Superior temporal gyrus (tissue), 1 donor: Measurements from ENCODE around the gene VEGFB.

Source experiments
- DNase-seq: peaks from one replicate; pipeline ENCODE4 v3.0.0-alpha.2; 2016; ENCODE audit errors: extremely low spot score

Gene VEGFB

DNA sequence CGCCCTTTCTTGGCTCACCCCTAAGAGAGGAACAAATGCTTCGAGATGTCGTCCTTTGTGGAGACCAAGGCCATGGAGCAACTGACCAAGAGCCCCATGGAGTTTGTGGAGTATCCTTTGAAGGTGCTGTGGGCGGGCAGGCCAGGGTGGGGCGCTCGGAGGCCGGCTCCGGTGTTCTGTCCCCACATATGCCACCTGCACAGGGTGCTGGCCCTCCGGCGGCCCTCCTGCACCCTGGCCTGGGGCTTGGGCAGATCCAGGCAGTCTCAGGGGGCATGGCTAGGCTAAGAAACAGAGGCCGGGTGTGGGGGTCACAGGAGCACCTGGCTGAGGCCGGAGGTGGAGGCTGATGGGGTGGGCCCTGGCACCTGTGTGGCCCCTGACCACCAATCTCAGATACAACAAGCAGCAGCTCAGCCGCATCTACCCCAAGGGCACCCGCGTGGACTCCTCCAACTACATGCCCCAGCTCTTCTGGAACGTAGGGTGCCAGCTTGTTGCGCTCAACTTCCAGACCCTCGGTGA lies 27.2 kb downstream of the VEGFB start:
- no peak for DNase-seq

- no peak for DNase-seq
These were observed 28.1 kb downstream of the VEGFB start for GRCh38 chr11:64262271-64263002.

GRCh38 chr11:64263021-64263946 lies 28.9 kb downstream of the VEGFB start:
- no peak for DNase-seq

GRCh38 chr11:64263947-64264317 lies 29.5 kb downstream of the VEGFB start:
- DNase-seq, result no peak

DNA sequence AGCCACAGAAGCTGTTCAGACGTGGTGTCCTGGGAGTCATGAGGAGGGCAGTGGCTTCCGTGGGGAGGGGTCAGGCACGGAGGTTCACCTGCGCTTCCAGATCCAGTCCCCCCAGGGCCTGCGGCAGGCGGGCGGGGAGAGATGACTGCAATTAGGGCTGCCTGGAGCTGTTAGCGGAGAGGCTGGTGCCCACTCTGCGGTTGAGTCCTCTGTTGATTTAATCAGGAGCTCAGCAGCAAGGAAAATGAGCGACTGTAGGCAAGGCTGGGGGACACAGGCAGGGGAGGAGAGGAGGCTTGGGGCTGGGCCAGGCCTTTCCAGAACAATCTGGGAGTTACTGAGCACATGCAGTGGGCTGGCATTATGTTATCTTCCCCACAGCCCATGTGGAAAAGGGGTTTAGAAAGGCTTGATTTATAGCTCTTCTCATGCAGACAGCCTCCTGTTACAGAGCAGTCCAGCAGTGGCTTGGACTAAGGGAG lies 30.0 kb downstream of the VEGFB start:
- no peak for DNase-seq

GRCh38 chr11:64265176-64266160 lies 31.1 kb downstream of the VEGFB start:
- DNase-seq, result no peak

DNA sequence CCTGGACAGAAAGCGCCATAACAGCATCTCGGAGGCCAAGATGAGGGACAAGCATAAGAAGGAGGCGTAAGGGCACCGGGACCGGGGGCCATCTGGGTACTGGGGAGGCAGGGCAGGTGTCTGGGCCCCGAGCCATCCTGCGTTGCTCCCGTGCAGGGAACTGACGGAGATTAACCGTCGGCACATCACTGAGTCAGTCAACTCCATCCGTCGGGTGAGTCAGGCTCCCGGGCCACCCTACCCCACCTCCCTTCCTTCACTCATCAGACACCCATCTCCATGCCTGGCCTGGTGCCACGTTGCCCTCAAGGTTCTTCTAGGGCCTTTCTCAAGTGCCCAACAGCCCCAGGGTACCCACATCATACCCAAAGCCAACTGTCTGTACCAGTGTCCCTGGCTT lies 32.0 kb downstream of the VEGFB start:
- no peak for DNase-seq

GRCh38 chr11:64267207-64267945 lies 33.0 kb downstream of the VEGFB start:
- DNase-seq, result no peak

DNA sequence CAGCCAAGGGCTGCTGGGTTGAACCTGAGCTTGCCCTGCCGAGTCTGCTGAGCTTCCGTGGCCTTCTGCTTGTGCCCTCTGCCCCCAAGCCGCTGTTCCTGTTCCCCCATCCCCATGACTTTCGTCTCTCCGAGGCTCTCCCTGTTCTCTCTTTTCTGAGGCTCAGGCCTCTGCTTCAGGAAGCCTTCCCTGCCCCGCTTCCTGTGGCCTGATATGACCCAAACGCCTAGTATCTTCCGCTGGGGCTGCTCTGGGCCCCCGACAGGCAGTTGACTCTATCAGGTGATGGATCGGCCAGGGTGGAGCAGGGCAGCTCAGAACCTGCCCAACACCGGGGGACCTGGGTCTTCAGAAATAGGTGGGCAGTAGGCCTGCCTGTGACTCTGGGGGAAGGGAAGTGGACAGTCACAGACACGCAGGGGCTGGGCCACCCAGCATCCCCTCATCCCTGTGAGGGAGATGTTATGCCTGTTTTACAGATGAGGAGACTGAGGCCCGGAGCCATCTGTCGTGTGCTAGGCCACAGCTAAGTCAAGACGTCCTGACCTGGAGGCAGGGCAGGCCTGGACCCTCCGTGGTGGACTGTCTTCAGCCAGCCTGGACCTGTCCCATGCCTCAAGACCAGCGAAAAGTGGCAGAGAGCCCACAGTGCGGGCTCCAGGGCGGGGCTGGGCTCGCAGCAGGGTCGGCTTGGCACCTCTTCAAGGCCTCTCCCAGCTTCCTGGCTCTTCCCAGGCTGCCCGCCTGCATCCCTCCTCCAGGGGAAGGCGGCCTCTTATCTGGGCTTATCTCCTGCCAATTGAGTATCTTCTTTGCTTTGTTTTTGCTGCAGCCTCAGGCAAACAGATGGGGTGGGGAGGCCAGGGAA lies 33.9 kb downstream of the VEGFB start:
- DNase-seq, result no peak

- DNase-seq, result no peak
These were observed 34.6 kb downstream of the VEGFB start for GRCh38 chr11:64268893-64269539.

DNA sequence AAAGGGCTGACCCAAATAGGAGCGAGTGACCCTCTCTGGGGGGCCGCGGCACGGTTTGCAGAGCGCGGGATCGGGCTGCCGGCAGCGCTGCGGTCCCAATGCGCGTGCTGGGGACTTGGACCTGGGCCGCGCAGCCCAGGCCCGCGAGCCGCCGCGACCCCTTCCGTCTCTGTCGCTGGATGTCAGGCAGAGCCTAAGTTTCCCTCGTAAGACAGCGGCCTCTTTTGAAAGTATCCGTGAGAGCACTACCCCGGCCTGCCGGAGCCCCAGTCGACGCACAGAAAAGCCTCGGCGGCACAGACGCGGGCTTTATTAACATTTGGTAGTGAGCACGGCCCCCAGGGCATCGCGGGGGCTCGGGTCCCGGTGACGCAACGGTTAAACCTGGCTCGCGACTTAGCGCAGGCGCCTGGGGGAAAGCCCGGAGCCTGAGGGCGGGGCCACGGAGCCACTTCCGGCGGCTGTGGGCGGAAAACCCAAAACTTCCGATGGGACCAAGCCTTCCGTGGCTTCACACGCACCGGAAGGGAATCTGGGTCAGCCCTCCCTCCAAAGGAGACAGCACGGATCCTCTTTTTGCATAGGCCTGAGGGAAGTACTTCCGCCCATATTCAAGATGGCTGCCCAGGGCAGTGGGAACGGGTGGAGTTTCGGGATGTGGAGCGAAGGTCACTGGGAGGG lies 35.3 kb downstream of the VEGFB start:
- DNase-seq, result peak; percentile 100

- DNase-seq, result no peak
These were observed 40.8 kb downstream of the VEGFB start for GRCh38 chr11:64275031-64275800.

DNA sequence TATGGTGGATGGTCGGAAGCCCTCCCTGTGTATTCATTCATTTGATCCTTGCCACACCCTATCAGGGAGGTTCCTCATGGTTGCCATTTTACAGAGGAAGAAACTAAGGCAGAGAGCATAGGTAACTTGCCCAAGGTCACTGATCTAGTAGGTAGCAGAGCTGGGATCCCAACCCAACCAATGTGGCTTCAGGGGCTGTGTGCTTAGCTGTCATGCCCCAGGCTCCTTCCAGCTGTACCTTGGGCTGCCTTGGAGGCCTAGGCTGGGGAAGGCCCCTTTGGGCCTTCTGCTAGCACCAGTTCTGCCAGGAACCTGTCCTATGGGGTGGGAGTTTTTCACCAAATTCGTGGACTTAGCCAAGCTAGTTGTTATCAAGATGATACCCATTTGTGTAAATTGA lies 41.5 kb downstream of the VEGFB start:
- DNase-seq, result no peak

DNA sequence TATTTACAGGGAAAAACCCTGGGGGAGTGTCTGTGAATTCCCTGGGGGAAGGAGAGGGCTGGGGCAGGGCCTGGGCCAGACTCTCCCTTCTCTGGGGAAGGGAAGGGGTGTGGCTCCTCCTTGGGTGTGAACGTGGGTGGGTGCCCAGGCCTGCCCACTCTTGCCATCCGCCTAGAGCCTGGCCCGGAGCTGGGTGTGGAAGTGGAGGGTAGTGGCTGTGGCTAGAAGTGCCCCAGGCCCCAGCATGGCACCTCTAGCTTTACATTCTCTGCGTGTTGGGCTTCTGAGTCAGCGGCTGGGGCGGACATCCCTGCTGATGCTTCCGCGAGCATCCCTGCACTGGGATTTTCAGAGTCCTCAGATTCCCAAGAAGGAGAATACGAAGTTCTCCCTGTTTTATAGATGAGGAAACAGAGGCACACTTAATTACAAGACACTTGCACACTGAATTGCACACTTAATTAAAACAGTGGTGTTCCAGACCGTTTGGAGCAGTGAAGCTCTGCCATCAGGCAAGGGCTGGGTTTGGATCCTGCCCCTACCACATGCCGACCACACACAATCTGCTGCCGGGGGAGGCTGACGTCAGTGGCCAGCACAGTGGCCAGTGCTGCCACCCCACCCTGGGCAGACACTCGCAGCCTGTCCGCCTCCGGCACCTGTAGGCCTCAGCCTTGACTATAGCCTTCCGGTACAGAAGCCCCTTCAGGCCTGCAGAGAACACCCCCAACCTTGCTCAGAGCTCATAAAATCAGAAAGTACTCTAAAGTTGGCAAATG lies 42.5 kb downstream of the VEGFB start:
- DNase-seq, result no peak

- no peak for DNase-seq
These were observed 44.3 kb downstream of the VEGFB start for GRCh38 chr11:64278576-64279190.

- no peak for DNase-seq
These were observed 47.8 kb downstream of the VEGFB start for GRCh38 chr11:64281957-64282770.
